HG03432 (cell line): ENCODE results near the gene NTSR1.

Source experiments
- ATAC-seq: cut with Tn5 transposase; IDR thresholded peaks from one replicate; pipeline ENCODE4 v1.9.1; 2021; ENCODE audit warnings: mild to moderate bottlenecking, moderate library complexity; ENCODE audit not compliant: unreplicated experiment

NTSR1 gene

GRCh38 chr20:62723768-62724450 is 15.3 kb downstream of the NTSR1 start:
- ATAC-seq = no peak

DNA sequence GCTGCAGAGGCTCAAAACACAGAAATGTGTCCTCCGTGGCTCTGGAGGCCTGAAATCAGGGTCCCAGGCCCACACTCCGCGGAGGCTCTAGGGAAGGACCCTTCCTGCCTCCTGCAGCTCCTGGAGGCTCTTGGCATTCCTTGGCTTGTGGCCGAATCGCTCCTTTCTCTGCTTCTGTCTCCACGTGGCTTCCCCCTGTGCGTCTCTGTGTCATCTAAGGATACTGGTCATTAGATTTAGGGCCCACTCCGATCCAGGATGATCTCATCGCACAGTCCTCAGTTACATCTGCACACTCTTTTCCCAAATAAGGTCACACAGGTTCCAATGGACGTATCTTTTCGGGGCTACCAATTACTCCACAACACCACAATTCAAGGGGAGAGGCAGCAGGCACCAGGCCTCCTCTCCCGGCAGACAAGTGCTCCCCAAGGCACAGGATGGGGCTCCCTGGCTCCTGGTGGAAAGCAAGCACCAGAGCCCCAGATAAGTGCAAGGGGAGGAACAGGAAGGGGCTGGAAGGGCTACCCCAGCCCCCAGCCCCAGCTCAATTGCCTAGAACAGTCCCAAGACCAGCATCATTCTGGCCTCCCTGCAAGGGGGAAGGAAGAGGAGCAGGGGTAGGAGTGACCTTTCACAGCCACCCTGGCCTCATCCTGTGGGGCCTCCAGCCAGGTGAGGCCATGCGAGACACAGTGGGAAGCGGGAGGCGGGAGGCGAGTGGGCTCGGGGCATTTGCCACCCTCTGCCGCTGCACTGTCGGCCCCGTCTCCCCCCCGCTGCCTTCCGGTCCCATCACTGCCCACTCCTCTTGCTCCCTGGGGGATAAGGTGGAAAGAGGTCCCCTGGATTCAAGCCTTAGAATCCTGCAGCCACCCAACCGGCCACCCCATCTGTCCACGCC is 16.3 kb downstream of the NTSR1 start:
- ATAC-seq = no peak

GRCh38 chr20:62725596-62726268 is 17.1 kb downstream of the NTSR1 start:
- no peak for ATAC-seq

DNA sequence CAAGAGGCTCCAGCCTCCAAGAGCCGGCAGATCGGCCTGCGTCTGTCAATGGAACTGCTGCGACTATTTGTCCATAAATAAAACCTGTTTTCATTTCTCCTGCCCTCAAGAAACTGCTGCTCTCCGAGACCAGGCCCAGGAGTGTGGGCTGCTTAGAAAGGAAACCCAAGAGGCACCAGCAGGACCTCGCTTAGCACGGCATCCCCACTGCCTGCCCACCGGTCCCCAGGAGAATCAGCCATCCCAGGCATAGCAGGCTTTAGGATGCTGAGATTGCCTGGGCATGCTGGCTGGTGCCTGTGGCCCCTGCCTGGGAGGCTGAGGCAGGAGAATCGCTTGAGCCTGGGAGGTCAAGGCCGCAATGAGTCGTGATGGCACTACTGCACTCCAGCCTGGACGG is 17.6 kb downstream of the NTSR1 start:
- no peak for ATAC-seq

DNA sequence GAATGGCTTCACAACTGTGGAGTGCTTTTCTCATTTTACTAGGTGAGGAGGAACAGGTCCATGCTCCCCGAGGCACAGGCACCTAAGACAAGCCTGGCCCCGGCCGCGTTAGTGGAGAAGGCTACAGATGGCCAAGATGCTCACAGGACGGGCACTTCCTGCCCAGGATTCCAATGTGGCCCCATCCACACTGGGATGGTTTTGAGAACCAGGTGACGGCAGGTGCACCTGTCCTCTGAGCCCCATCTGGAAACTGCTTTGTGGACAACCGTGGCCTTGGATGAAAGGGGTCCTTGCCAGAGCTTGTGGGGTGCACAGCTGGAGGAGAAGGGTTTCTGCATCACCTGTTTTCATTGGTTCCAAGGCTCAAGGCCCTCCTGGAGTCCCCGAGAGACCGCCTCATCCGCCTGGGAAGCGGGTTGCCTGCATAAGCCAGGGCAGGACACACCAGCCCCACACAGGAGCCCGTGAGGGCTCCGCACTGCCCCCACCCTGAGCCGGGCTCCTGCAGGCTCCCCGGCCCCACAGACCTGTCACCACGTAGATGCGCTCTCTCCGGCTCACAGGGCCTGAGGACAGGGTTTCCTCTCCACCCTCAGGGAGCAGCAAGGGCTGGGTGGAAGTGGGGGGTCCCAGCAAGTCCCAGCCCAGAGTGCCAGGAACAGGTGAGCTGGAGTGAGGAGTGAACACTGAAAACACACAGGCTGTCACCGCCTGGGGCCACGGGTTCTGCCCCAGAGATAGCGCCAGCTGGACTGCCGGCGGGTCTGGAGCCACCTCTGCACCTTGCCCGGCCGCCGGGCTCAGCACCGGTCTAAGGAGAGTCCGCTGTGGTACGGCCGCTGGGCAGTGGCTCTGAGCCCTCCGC is 18.3 kb downstream of the NTSR1 start:
- ATAC-seq = no peak

- ATAC-seq = no peak
These were observed 19.0 kb downstream of the NTSR1 start for GRCh38 chr20:62727584-62728027.

DNA sequence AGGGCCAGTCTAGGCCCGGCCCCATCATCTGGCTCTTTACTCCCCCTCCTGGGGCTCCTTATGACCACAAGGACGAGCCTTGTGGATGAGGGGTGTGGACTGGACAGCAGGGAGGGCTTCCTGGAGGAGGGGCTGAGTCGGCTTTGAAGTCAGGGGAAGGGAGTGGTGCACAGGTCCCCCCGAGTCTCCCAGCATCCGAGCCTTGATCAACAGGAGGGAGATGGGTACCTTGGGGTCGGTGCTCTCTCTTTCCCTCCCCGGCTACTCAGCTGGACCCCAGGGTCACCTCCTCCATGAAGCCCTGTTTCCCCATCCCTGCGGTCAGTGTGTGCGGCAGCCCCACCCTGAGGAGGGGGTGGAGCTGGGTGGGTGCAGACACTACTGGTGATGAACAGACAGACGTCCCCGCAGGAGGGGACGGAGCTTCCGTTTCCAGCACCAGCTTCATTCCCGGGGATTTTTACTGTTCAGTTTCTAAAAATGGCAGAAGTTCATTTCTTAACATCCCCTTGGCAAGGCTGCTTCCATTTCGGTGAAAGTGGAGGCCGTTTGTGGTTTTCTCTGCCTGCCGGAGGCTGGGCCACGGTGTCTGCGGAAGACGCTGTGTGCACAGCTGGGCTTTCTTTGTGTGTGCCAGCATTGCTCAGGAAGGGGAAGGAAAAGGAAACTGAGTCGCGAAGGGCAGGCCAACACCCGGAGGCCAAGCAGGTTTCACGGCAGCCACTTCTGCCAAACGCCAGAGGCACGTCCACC is 19.6 kb downstream of the NTSR1 start:
- no peak for ATAC-seq

DNA sequence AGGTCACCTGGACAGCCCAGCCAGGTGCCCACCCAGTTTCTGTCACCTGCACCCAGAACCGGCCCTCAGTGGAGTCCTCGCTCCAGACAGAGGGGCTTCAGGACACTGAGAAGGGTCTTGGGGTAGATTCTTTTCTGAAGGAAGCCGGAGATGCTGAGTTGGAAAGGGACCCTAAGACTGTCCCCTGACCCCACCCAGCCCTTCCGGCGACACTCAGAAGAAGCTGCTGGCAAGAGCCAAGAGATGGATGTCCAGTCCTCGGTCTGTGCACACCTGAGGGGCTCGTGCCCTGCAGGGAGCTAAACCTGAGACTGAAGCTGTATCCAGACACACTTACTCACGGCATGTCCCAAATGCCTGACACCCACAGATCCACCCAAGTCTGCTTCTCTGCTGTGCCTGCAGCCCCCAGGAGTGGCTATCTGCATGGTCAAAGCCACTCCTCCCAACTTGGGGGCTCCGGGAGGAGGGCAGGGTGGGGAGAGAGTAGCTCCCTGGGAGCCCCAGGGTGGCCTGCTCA is 20.2 kb downstream of the NTSR1 start:
- ATAC-seq = no peak

GRCh38 chr20:62730481-62730880 is 21.8 kb downstream of the NTSR1 start:
- ATAC-seq = no peak

- no peak for ATAC-seq
These were observed 23.6 kb downstream of the NTSR1 start for GRCh38 chr20:62732031-62732760.

- ATAC-seq = no peak
These were observed 24.3 kb downstream of the NTSR1 start for GRCh38 chr20:62732842-62733525.

- ATAC-seq = no peak
These were observed 24.8 kb downstream of the NTSR1 start for GRCh38 chr20:62733526-62733842.

GRCh38 chr20:62733891-62734290 is 25.3 kb downstream of the NTSR1 start:
- no peak for ATAC-seq

- no peak for ATAC-seq
These were observed 25.7 kb downstream of the NTSR1 start for GRCh38 chr20:62734326-62734725.

- ATAC-seq = no peak
These were observed 26.2 kb downstream of the NTSR1 start for GRCh38 chr20:62734881-62735280.

- ATAC-seq = no peak
These were observed 26.7 kb downstream of the NTSR1 start for GRCh38 chr20:62735331-62735821.

DNA sequence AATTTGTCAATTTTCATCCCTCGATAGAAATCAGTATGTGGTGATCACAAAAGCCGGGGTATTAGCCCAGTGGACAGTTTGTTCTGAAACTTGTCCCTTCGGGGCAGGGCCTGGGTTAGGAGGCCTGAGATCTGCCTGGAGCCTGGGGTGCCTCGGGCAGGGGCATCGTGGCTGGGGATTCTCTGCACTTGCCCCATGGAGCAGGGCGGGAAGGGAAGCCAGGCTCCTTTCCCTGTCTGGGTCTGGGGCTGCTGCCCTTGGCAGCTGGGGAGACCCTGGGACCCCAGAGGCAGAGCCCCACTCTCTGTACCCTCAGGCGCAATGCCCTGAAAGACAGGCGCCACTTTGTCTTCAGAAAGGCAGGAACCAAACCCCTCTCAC is 27.4 kb downstream of the NTSR1 start:
- no peak for ATAC-seq

- no peak for ATAC-seq
These were observed 27.9 kb downstream of the NTSR1 start for GRCh38 chr20:62736407-62737071.
